Stimulated activated CD8-positive, alpha-beta memory T cell treated with anti-CD3 and anti-CD28 coated beads, Interleukin-12 subunit alpha, Interleukin-12 subunit beta, amount 100 ng/mL, for 24 hours (primary cell): ENCODE measurements around the gene NEMP2.
"Not testable (repeated sequence)": the region's sequence is repeated elsewhere in the genome, so short reads cannot be mapped to it uniquely, and the experiment has no call there.

Experiments used
- DNase-seq: peaks from one replicate; pipeline ENCODE4 v3.0.0-alpha.2; 2020; ENCODE audit errors: extremely low read depth

The NEMP2 gene

GRCh38 chr2:190526105-190526750 is 8.3 kb downstream of the NEMP2 start:
- DNase-seq: no peak

- no peak for DNase-seq
Measured at GRCh38 chr2:190524928-190525327, 9.6 kb downstream of the NEMP2 start.

DNA sequence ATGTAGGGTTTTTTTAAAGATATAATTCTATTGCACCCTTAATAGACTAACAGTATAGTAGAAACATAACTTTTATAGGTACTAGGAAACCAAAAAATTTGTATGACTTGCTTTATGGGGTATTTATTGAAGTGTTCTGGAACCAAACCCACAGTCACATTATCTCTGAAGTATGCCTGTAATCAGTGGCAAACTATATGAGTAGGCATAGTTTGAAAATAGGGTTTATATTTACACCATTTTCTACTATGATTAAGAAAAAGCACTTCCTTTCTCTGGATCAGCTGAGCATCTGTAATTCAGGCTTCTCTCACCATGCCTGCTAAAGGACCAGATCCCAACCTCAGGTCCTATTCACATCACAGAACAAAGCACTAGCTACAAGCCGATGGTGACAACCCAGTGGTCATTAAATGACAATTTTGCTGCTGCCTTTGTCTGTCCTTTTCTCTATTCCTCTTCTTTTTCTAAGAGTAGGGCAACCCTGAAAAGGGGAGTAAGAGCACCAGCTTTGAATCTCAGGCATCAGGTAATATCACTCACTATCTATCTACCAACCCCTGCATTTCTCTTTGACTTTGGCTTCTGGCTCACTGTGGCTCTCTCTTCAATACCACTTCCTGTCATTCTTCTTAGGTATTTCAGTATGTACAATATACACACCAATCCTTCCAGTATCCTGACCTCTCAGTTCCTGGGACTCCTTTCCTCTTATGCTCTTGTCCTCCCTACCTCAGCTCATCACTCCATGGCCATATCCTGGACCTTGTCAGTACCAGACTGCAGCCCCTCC is 14.4 kb downstream of the NEMP2 start:
- no peak for DNase-seq

DNA sequence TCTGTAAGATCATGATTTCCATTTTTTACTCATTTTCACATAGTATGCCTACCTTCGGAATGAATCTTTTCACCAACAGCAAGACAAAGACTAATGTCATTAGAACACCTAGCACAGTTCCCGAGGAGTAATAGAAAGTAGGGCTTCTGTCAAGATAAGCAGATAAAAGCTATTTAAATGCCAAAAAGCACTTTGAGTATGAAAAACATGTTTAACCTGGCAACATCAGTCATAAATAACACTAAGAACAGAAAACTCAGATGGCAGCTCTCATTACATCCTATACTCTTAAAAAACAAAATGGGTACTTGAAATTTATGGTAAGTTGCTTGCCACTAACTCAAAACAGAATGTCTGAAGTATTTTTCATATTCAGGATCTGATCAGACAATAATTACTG is 17.1 kb downstream of the NEMP2 start:
- no peak for DNase-seq

- DNase-seq: no peak
Measured at GRCh38 chr2:190515687-190516086, 18.8 kb downstream of the NEMP2 start.

- no peak for DNase-seq
Measured at GRCh38 chr2:190514676-190515075, 19.8 kb downstream of the NEMP2 start.

DNA sequence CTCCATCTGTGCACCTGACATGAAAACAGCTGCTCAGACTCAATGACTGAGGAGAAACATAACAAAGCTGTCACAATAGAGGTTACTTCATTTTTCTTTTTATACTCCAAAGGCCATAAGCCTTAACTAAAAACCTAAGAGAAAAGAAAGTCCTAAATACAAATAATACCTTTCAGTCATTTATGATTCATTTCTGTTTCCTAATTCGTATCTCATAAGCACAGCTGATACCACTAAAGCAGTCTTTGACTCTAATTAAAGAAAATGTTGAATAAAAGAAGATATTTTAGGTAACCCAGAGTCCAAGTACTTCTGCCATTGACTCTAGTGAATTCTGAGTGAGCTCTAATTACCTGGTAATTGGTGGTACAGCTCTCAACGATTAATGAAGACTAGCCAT is 20.6 kb downstream of the NEMP2 start:
- DNase-seq: no peak

DNA sequence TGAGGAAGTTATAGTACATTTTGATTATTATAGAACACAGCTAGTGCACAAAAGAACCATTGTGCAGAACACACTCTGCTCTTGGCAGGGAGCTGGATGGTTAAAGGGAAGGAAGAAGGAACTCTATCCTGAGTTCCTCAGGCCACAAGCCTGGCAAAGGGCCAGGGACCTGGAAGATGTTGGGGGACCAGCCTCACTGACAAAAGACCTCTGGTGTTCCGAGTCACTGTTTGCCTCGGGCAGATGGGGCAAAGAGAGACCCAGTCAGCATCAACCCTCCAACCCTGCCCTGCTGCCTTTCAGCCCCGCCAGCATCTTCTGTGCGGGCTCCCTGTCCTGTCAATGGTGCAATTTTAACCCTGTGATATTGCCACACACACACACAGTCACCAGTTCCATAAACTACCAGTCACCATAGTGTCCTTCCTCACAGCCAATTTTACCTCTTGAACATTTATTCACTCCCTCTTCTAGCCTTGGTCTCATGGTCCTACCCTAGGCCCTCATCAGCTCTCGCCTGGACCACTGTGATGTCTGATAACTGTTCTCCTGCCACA is 21.9 kb downstream of the NEMP2 start:
- no peak for DNase-seq

DNA sequence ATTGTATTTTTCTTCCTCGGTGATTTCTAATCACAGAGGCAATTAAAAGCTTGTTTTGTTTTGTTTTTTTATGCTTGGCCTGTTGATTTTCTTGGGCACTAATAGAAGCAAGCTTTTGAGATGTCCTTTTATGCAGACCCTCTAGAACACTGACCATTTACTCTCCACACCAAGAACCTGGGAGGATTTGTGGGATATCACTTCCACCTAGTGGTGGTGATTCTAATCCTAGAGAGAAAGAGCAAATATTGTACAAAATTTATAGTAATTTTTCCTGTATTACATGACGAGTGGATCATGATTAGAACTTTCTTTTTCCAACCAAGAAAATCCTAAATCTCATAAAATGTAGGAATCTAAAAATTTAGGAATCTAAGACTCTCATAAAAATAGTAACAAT is 23.4 kb downstream of the NEMP2 start:
- no peak for DNase-seq

GRCh38 chr2:190509895-190510294 is 24.6 kb downstream of the NEMP2 start:
- DNase-seq: not testable (repeated sequence)

DNA sequence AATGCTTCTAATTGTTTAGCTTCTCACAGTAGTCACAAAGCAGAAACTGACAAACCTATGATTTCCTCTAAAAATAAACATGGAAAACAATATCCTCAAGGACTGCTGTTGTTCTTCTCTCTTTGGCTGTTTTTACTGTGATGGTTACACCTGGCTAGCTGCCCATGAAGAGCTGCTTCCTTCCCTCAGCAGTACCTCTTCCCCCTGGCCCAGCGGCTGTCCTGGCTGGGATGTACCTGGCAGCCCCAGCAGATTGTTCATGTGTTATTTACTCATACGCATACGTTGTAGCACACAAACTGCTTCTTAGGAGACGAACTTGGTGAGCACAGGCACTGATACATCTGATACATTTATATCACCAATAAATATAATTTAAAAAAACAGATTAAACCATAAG is 27.4 kb downstream of the NEMP2 start:
- no peak for DNase-seq

DNA sequence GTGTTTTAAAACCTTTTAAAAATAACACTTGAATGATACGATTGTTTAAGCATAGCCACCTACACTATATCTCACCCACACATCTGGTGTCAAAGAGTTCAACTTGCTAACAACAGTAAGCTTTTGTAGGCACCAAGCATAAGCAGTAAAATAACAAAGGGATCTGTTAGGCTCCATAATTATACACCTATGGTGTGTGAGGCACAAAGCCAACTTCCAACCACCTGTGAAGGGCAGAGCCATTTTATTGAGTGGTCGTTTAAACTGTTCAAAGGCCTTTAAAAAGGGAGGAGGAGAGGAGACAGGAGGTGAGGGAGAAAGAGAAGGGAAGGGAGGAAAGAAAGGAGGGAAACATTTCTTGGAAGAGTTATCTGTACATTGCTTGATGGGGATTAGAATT is 27.9 kb downstream of the NEMP2 start:
- DNase-seq: no peak

DNA sequence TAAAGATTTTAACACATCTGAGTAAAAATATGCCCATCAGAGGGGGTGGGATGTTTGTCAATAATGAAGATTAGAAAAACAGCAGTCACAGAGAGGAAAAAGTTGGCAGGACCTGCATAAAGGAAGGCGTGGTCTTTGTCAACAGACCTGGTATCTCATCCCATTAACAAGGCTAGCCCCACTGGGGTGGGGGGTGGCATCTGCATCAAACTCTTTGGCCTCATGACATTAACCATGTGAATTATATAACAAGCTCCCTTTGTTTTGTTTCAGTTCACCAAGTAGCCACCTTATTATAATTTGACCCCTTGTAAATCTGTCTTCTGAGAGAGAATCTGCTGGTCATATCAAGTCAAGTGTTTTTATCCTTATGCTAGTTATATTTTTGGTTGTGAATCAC is 28.8 kb downstream of the NEMP2 start:
- no peak for DNase-seq

DNA sequence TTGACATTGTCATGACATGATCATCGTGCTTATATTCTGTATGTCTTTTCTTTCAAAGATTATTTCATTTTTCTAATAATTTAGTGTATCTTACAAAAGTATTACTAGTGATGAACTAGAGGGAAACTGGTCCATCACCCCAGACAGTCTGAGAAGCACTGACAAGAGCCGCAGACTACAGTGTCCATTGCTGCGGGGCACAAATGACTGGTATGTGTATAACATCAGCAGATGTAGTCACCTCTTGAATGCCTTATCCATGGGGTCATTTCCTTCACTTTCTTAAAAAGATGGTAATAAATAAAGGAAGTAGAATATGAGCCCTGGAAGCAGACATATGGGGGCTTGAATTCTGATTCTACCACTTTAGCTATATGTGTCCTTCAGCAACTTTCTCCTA is 29.6 kb downstream of the NEMP2 start:
- no peak for DNase-seq

GRCh38 chr2:190503088-190503487 is 31.4 kb downstream of the NEMP2 start:
- no peak for DNase-seq

- no peak for DNase-seq
Measured at GRCh38 chr2:190501702-190502407, 32.7 kb downstream of the NEMP2 start.

DNA sequence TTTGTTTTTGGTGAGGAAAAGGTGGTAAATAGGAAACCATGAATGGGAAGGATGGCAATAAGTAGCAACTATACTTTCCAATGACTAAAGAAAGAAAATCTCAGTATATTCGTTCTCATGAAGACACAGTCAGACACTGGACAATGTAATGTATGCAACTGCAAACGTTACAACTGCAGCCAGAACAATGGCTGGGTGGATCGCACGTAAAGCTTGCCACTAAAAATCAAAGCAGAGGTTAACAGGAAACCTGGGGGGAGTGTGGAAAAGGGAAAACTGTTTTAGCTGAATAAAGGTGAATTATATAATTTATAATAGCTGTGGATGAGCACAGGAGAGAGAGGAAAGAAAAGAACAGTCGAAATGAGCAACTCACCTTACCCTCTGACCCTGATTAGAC is 33.3 kb downstream of the NEMP2 start:
- DNase-seq: no peak

GRCh38 chr2:190500054-190500502 is 34.4 kb downstream of the NEMP2 start:
- DNase-seq: no peak

DNA sequence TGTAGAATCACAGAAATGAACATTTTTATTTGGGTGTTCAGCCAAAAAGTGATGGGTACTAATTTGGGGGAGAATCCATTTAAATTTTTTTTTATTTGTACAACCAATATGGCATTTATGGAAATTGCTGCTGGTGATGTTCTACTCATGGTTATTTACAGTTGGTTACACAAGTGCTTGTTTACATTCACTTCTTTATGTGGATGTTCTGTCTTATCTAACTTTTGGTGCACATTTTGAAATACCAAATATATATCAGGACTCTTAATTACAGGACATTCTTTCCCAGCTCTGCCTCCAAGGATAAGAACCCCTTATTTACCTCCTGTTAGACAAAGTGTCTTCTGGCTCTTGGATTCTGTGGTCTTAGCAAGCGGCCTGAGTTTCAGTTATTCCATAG is 35.2 kb downstream of the NEMP2 start:
- DNase-seq: no peak

GRCh38 chr2:190497428-190497827 is 37.1 kb downstream of the NEMP2 start:
- no peak for DNase-seq

DNA sequence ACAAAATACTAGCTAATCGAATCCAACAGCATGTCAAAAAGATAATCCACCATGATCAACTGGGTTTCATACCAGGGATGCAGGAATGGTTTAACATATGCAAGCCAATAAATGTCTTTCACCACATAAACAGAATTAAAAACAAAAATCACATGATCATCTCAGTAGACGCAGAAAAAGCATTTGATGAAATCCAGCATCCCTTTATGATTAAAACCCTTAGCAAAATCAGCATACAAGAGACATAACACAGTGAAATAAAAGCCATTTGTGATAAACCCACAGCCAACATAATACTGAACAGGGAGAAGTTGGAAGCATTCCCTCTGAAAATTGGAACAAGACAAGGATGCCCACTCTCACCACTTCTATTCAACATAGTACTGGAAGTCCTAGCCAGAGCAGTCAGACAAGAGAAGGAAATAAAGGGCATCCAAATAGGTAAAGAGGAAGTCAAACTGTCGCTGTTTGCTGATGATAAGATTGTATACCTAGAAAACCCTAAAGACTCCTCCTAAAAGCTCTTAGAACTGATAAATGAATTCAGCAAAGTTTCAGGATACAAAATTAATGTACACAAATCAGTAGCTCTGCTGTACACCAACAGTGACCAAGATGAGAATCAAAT is 39.8 kb downstream of the NEMP2 start:
- DNase-seq: not testable (repeated sequence)

- DNase-seq: no peak
Measured at GRCh38 chr2:190493095-190493494, 41.4 kb downstream of the NEMP2 start.
